Measurements from ENCODE around the gene ZNF451.

Gene ZNF451

GRCh38 chr6:57138026-57138425 lies 48.0 kb downstream of the ZNF451 start:
- Histone ChIP-seq H3K36me3 (ENCODE audit: control insufficient read depth, insufficient read depth, low read length) (peaks cover 7% of the 10 kb centered on the region), H3K4me3 (replicated peaks; ENCODE audit: low read depth, low read length) (no peak overlapping the region), H3K27me3 (replicated peaks; ENCODE audit: control insufficient read depth, insufficient read depth, low read length) (no peaks in the 10 kb centered on the region)
- TF ChIP-seq CTCF (IDR thresholded peaks at IDR 0.05; ENCODE audit: insufficient read depth, low read length, poor library complexity, severe bottlenecking) = no peak
- no peak for DNase-seq (ENCODE audit: extremely low read depth, insufficient read length)

- peaks cover 4% of the 10 kb centered on the region for H3K36me3 ChIP-seq (ENCODE audit: control insufficient read depth, insufficient read depth, low read length)
Measured at GRCh38 chr6:57141451-57142177, 51.6 kb downstream of the ZNF451 start.

GRCh38 chr6:57142178-57142525 lies 52.2 kb downstream of the ZNF451 start:
- Histone ChIP-seq H3K27me3 (replicated peaks; ENCODE audit: control insufficient read depth, insufficient read depth, low read length) (no peaks in the 10 kb centered on the region), H3K36me3 (ENCODE audit: control insufficient read depth, insufficient read depth, low read length) (peaks cover 2% of the 10 kb centered on the region; the same call in 1 of the 2 replicates), H3K4me3 (replicated peaks; ENCODE audit: low read depth, low read length) (no peak overlapping the region)
- no peak for TF ChIP-seq CTCF (IDR thresholded peaks at IDR 0.05; ENCODE audit: insufficient read depth, low read length, poor library complexity, severe bottlenecking)
- DNase-seq (ENCODE audit: extremely low read depth, insufficient read length) = no peak

More at GRCh38 chr6:57141451-57142177, 51.6 kb downstream of the ZNF451 start:
- DNase-seq (ENCODE audit: extremely low read depth, insufficient read length) = no peak
- Histone ChIP-seq H3K4me3 (replicated peaks; ENCODE audit: low read depth, low read length) (no peak overlapping the region), H3K27me3 (replicated peaks; ENCODE audit: control insufficient read depth, insufficient read depth, low read length) (no peaks in the 10 kb centered on the region)
- no peak for TF ChIP-seq CTCF (IDR thresholded peaks at IDR 0.05; ENCODE audit: insufficient read depth, low read length, poor library complexity, severe bottlenecking)

- H3K36me3 ChIP-seq (ENCODE audit: control insufficient read depth, insufficient read depth, low read length) = peaks cover 3% of the 10 kb centered on the region
- TF ChIP-seq CTCF (IDR thresholded peaks at IDR 0.05; ENCODE audit: insufficient read depth, low read length, poor library complexity, severe bottlenecking) = no peak
- no peaks in the 10 kb centered on the region for H3K27me3 ChIP-seq (replicated peaks; ENCODE audit: control insufficient read depth, insufficient read depth, low read length)
- H3K4me3 ChIP-seq (replicated peaks; ENCODE audit: low read depth, low read length) = no peak overlapping the region
- DNase-seq (ENCODE audit: extremely low read depth, insufficient read length) = no peak
Measured at GRCh38 chr6:57143690-57144089, 53.7 kb downstream of the ZNF451 start.

GRCh38 chr6:57147401-57147800 lies 57.4 kb downstream of the ZNF451 start:
- H3K27me3 ChIP-seq (replicated peaks; ENCODE audit: control insufficient read depth, insufficient read depth, low read length) = no peaks in the 10 kb centered on the region
- TF ChIP-seq CTCF (IDR thresholded peaks at IDR 0.05; ENCODE audit: insufficient read depth, low read length, poor library complexity, severe bottlenecking) = no peak
- H3K36me3 ChIP-seq (ENCODE audit: control insufficient read depth, insufficient read depth, low read length) = peaks cover 3% of the 10 kb centered on the region
- no peak for DNase-seq (ENCODE audit: extremely low read depth, insufficient read length)
- H3K4me3 ChIP-seq (replicated peaks; ENCODE audit: low read depth, low read length) = no peak overlapping the region

Data from GM06990 (cell line).